GM04503 (cell line): ENCODE data around the gene MLN.

Source experiments
- DNase-seq: peaks from one replicate; pipeline ENCODE4 v3.0.0-alpha.2; 2012; ENCODE audit warnings: low read depth

MLN gene

DNA sequence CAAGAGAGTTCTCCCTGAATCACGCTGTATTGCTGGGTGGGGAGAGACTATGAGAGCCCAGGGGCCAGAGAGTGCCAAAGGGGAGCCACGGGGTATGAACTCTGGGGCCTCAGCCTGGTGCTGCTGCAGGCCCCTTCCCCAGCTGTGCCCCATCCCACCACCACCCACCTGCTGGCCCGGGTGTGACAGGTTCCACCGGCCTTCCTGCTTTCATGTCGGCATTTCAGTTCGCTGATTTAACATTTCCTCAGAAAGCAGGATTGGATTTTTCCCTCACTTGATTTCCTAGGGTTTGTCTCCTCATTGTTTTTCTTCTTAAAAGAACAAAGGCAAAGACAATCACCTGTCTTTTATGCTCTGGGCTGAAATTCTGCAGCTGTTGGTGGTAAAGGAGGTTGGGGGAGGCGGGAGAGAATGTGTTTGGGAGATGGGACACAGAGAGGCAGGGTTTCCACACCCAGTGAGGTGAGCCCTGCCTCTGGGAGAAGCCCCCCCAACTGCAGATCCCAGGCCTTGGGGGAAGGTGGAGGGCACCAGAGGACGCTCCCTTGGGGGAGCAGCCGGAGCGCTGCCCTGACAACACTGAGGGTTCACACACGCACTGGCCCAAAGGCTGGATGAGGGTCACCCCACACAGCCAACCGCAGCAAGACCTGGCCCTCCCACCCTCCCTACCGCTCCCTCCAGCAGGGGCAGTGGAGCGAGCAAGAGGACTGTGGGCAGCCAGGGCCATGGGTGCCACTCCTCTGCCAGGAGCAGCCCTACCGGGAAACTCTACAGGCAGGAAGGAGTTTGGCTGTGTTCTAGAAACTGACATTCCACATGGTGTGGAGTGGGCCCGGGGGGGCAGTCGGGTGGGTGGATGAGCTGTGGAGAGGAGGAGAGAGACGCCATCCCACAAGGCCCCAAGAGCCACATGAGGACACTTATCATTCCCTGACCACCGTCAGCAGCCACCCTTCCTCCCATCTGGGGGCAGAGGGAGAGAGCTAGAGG lies 10.5 kb upstream of the MLN start:
- DNase-seq, result no peak

DNA sequence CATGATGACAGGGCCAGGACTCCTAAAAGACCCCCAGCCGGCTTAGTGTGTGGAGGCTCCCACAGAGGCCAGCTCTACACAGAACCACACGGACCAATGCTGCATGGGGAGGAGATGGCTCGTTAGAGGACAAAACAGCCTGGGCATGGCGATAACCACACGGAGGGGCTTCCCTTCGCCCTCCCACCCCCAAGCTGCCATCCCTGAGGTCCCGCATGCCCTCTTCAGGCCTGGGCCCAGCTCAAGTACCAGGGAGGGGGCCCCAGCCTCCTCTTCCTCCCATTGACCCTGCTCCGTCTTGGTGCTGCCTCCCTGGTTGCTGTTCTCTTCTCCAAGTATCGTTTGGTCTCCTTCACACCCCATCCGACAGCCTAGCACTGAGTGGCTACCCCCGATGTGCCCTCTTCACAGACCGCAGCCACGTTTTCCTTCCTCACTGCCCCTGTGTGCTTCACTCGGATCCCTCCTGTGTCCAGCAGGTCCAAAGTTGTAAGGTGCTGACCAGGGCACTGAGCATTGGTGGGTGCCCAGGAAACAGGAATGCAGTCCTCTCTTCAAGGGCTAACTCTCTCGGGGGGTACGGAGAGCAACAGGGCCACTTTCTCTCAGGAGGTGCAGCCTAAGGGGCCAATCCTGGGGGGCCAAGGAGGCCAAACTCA lies 9.6 kb upstream of the MLN start:
- no peak for DNase-seq

- no peak for DNase-seq
These were observed 8.9 kb upstream of the MLN start for GRCh38 chr6:33812669-33813068.

GRCh38 chr6:33809594-33809993 lies 5.8 kb upstream of the MLN start:
- no peak for DNase-seq

DNA sequence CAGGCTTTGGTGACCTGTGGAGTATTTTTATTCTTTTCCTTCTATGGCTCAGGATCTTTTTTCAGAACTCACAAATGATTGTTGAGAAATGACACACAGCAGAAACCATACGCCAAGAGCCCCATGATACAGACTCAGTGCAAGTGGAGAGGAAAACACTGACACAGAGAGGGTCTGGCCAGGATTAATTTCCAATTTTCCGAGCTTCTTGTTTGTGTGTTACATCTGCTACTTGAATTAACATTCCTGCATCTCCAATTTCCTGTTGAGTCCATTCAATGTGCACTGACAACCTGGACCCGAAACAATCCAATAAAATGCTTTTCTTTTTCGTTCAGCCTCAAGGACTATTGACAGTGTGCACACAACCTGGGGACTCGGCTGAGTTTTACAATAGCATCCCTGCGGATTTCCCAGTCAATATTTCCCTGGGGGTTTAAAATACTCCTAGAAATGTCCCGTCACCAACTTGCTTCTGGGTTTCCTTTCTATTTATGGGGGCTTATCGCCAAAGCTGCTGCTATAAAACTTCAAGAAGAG lies 4.9 kb upstream of the MLN start:
- no peak for DNase-seq

- DNase-seq, result no peak
These were observed 3.8 kb upstream of the MLN start for GRCh38 chr6:33807606-33808005.

GRCh38 chr6:33806841-33807240 lies 3.0 kb upstream of the MLN start:
- no peak for DNase-seq

GRCh38 chr6:33802186-33802958 lies 1.4 kb downstream of the MLN start:
- no peak for DNase-seq

GRCh38 chr6:33801611-33802010 lies 2.2 kb downstream of the MLN start:
- no peak for DNase-seq

- DNase-seq, result no peak
These were observed 3.4 kb downstream of the MLN start for GRCh38 chr6:33800248-33800969.

GRCh38 chr6:33799454-33800113 lies 4.2 kb downstream of the MLN start:
- DNase-seq, result no peak

DNA sequence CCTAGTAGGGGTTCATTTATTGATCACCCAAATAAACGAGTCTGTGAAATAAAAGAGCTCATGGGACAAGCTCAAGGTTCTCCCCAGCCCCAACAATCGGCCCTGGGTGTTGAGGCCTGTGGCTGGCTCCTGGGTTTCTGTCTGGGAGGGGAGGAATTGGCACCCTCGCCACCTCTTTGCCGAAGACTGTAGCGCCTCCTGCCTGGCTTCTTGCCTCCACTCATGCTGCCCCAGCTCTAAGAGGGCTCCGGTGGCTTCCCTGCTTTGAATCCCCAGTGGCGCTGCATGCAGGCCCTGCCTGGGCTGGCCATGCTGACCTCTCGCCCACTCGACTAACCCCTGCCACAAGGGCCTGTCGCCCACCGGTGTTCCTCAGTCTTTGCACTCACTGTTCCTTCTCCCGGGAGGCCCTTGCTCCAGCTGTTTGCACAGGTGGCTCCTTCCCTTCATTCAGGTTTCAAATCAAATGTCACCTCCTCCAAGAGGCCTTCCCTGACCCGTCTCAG lies 5.4 kb downstream of the MLN start:
- no peak for DNase-seq

GRCh38 chr6:33797626-33798342 lies 6.0 kb downstream of the MLN start:
- DNase-seq, result no peak

GRCh38 chr6:33794910-33795623 lies 8.7 kb downstream of the MLN start:
- DNase-seq, result no peak

DNA sequence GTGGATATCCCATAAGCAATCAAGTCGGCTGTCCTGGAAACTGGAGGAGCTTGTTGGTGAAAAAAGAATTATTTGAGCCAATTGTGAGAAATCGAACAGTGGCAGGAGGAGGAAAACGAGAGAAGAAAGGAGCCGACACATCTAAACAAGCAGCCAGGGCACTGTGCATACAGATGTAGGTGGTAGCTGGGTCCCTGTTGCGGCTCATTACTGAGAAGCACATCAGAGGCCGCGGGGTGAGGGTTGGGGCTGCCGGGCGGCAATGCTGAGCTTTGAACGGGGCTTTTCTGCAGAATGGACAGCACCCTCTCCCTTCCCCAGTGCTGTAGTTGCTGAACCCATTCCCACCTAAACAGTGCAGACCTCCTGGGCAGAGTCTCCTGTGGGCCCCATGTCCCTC lies 10.8 kb downstream of the MLN start:
- DNase-seq, result no peak

- DNase-seq, result no peak
These were observed 12.2 kb downstream of the MLN start for GRCh38 chr6:33791620-33792019.

DNA sequence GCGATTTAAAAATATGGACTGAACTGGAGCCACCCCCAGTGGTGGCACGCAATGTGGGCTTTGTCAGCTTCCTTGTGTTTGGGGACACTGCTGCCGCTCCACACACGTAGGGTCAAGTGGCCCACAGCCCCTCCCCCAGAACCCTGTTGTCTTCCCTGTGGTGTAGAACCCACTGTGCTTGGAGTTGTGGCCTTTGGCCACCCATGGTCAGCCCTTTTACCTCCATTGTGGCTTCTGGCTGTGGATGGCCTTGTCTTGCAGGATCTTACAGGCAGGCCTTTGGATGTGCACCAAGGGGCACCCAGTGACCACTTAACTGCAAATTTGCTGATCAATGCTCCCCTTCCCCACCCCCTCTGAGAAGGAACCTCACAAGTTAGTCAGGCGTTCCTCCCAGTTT lies 12.9 kb downstream of the MLN start:
- DNase-seq, result no peak

GRCh38 chr6:33790379-33790778 lies 13.4 kb downstream of the MLN start:
- DNase-seq, result no peak

- DNase-seq, result no peak
These were observed 14.3 kb downstream of the MLN start for GRCh38 chr6:33789550-33789895.
